ENCODE results near the gene BATF.

The BATF gene

GRCh38 chr14:75531256-75531655 is 9.0 kb downstream of the BATF start:
- Histone ChIP-seq H3K27ac (ENCODE audit: low read depth, low read length) (no peak overlapping the region), H3K9me3 (ENCODE audit: control insufficient read depth in 5 of 5, low read length in 5 of 5) (no peaks in the 10 kb centered on the region), H3K4me1 (ENCODE audit: control insufficient read depth in 5 of 5, insufficient read depth in 5 of 5, low read length in 5 of 5) (peaks cover 0 to 6% (median 0%) of the 10 kb centered on the region in 5 donors), H3K9ac (ENCODE audit: low read length in 5 of 5) (no peak overlapping the region), H3K36me3 (ENCODE audit: control insufficient read depth in 5 of 5, insufficient read depth in 5 of 5, low read length in 5 of 5) (peaks cover 0 to 4% (median 0%) of the 10 kb centered on the region in 5 donors), H3K27me3 (ENCODE audit: control insufficient read depth in 5 of 5, insufficient read depth in 4 of 5, low read length in 5 of 5) (no peaks in the 10 kb centered on the region), H3K4me3 (ENCODE audit: low read depth in 1 of 5, low read length in 5 of 5) (no peak overlapping the region)

GRCh38 chr14:75531660-75532317 is 9.5 kb downstream of the BATF start:
- H3K9me3 ChIP-seq (ENCODE audit: control insufficient read depth in 5 of 5, low read length in 5 of 5), result no peaks in the 10 kb centered on the region
- peaks cover 0 to 4% (median 0%) of the 10 kb centered on the region in 5 donors for H3K36me3 ChIP-seq (ENCODE audit: control insufficient read depth in 5 of 5, insufficient read depth in 5 of 5, low read length in 5 of 5)
- H3K27ac ChIP-seq (ENCODE audit: low read depth, low read length), result no peak overlapping the region
- H3K9ac ChIP-seq (ENCODE audit: low read length in 5 of 5), result no peak overlapping the region
- H3K27me3 ChIP-seq (ENCODE audit: control insufficient read depth in 5 of 5, insufficient read depth in 4 of 5, low read length in 5 of 5), result no peaks in the 10 kb centered on the region
- peaks cover 0 to 8% (median 0%) of the 10 kb centered on the region in 5 donors for H3K4me1 ChIP-seq (ENCODE audit: control insufficient read depth in 5 of 5, insufficient read depth in 5 of 5, low read length in 5 of 5)
- H3K4me3 ChIP-seq (ENCODE audit: low read depth in 1 of 5, low read length in 5 of 5), result no peak overlapping the region

GRCh38 chr14:75533791-75534555 is 11.7 kb downstream of the BATF start:
- peaks cover 0 to 8% (median 0%) of the 10 kb centered on the region in 5 donors for H3K4me1 ChIP-seq (ENCODE audit: control insufficient read depth in 5 of 5, insufficient read depth in 5 of 5, low read length in 5 of 5)
- H3K36me3 ChIP-seq (ENCODE audit: control insufficient read depth in 5 of 5, insufficient read depth in 5 of 5, low read length in 5 of 5), result no peaks in the 10 kb centered on the region
- no peak overlapping the region for H3K27ac ChIP-seq (ENCODE audit: low read depth, low read length)
- no peak overlapping the region for H3K4me3 ChIP-seq (ENCODE audit: low read depth in 1 of 5, low read length in 5 of 5)
- H3K9me3 ChIP-seq (ENCODE audit: control insufficient read depth in 5 of 5, low read length in 5 of 5), result no peaks in the 10 kb centered on the region
- H3K9ac ChIP-seq (ENCODE audit: low read length in 5 of 5), result no peak overlapping the region
- H3K27me3 ChIP-seq (ENCODE audit: control insufficient read depth in 5 of 5, insufficient read depth in 4 of 5, low read length in 5 of 5), result no peaks in the 10 kb centered on the region

- Histone ChIP-seq H3K4me3 (ENCODE audit: low read depth in 1 of 5, low read length in 5 of 5) (no peak overlapping the region), H3K27ac (ENCODE audit: low read depth, low read length) (no peak overlapping the region), H3K27me3 (ENCODE audit: control insufficient read depth in 5 of 5, insufficient read depth in 4 of 5, low read length in 5 of 5) (no peaks in the 10 kb centered on the region), H3K4me1 (ENCODE audit: control insufficient read depth in 5 of 5, insufficient read depth in 5 of 5, low read length in 5 of 5) (peaks cover 0 to 8% (median 0%) of the 10 kb centered on the region in 5 donors), H3K36me3 (ENCODE audit: control insufficient read depth in 5 of 5, insufficient read depth in 5 of 5, low read length in 5 of 5) (no peaks in the 10 kb centered on the region), H3K9me3 (ENCODE audit: control insufficient read depth in 5 of 5, low read length in 5 of 5) (no peaks in the 10 kb centered on the region), H3K9ac (ENCODE audit: low read length in 5 of 5) (peak overlapping the region in 1 of 5 donors; percentile 8)
These were observed 13.1 kb downstream of the BATF start for GRCh38 chr14:75535164-75535898.

- H3K4me1 ChIP-seq (ENCODE audit: control insufficient read depth in 5 of 5, insufficient read depth in 5 of 5, low read length in 5 of 5), result peaks cover 0 to 11% (median under 1%) of the 10 kb centered on the region in 5 donors
- no peaks in the 10 kb centered on the region for H3K27me3 ChIP-seq (ENCODE audit: control insufficient read depth in 5 of 5, insufficient read depth in 4 of 5, low read length in 5 of 5)
- no peak overlapping the region for H3K9ac ChIP-seq (ENCODE audit: low read length in 5 of 5)
- no peak overlapping the region for H3K4me3 ChIP-seq (ENCODE audit: low read depth in 1 of 5, low read length in 5 of 5)
- H3K36me3 ChIP-seq (ENCODE audit: control insufficient read depth in 5 of 5, insufficient read depth in 5 of 5, low read length in 5 of 5), result no peaks in the 10 kb centered on the region
- H3K9me3 ChIP-seq (ENCODE audit: control insufficient read depth in 5 of 5, low read length in 5 of 5), result no peaks in the 10 kb centered on the region
- H3K27ac ChIP-seq (ENCODE audit: low read depth, low read length), result no peak overlapping the region
These were observed 14.8 kb downstream of the BATF start for GRCh38 chr14:75537071-75537470.

- H3K9me3 ChIP-seq (ENCODE audit: control insufficient read depth in 5 of 5, low read length in 5 of 5), result no peaks in the 10 kb centered on the region
- H3K4me1 ChIP-seq (ENCODE audit: control insufficient read depth in 5 of 5, insufficient read depth in 5 of 5, low read length in 5 of 5), result peaks cover 0 to 25% (median 13%) of the 10 kb centered on the region in 5 donors
- H3K27ac ChIP-seq (ENCODE audit: low read depth, low read length), result no peak overlapping the region
- H3K27me3 ChIP-seq (ENCODE audit: control insufficient read depth in 5 of 5, insufficient read depth in 4 of 5, low read length in 5 of 5), result no peaks in the 10 kb centered on the region
- H3K36me3 ChIP-seq (ENCODE audit: control insufficient read depth in 5 of 5, insufficient read depth in 5 of 5, low read length in 5 of 5), result no peaks in the 10 kb centered on the region
- H3K9ac ChIP-seq (ENCODE audit: low read length in 5 of 5), result no peak overlapping the region
- no peak overlapping the region for H3K4me3 ChIP-seq (ENCODE audit: low read depth in 1 of 5, low read length in 5 of 5)
These were observed 16.9 kb downstream of the BATF start for GRCh38 chr14:75539162-75539560.

GRCh38 chr14:75539561-75540478 is 17.6 kb downstream of the BATF start:
- H3K27ac ChIP-seq (ENCODE audit: low read depth, low read length), result no peak overlapping the region
- peaks cover 0 to 25% (median 13%) of the 10 kb centered on the region in 5 donors for H3K4me1 ChIP-seq (ENCODE audit: control insufficient read depth in 5 of 5, insufficient read depth in 5 of 5, low read length in 5 of 5)
- no peaks in the 10 kb centered on the region for H3K9me3 ChIP-seq (ENCODE audit: control insufficient read depth in 5 of 5, low read length in 5 of 5)
- H3K9ac ChIP-seq (ENCODE audit: low read length in 5 of 5), result no peak overlapping the region
- H3K4me3 ChIP-seq (ENCODE audit: low read depth in 1 of 5, low read length in 5 of 5), result no peak overlapping the region
- H3K36me3 ChIP-seq (ENCODE audit: control insufficient read depth in 5 of 5, insufficient read depth in 5 of 5, low read length in 5 of 5), result no peaks in the 10 kb centered on the region
- no peaks in the 10 kb centered on the region for H3K27me3 ChIP-seq (ENCODE audit: control insufficient read depth in 5 of 5, insufficient read depth in 4 of 5, low read length in 5 of 5)

GRCh38 chr14:75540479-75540851 is 18.2 kb downstream of the BATF start:
- H3K4me1 ChIP-seq (ENCODE audit: control insufficient read depth in 5 of 5, insufficient read depth in 5 of 5, low read length in 5 of 5), result peaks cover 0 to 25% (median 13%) of the 10 kb centered on the region in 5 donors
- H3K27me3 ChIP-seq (ENCODE audit: control insufficient read depth in 5 of 5, insufficient read depth in 4 of 5, low read length in 5 of 5), result no peaks in the 10 kb centered on the region
- no peak overlapping the region for H3K27ac ChIP-seq (ENCODE audit: low read depth, low read length)
- H3K36me3 ChIP-seq (ENCODE audit: control insufficient read depth in 5 of 5, insufficient read depth in 5 of 5, low read length in 5 of 5), result no peaks in the 10 kb centered on the region
- no peaks in the 10 kb centered on the region for H3K9me3 ChIP-seq (ENCODE audit: control insufficient read depth in 5 of 5, low read length in 5 of 5)
- H3K4me3 ChIP-seq (ENCODE audit: low read depth in 1 of 5, low read length in 5 of 5), result no peak overlapping the region
- H3K9ac ChIP-seq (ENCODE audit: low read length in 5 of 5), result no peak overlapping the region

GRCh38 chr14:75542588-75543091 is 20.4 kb downstream of the BATF start:
- Histone ChIP-seq H3K9ac (ENCODE audit: low read length in 5 of 5) (peak overlapping the region in 3 of 5 donors; percentile 18 to 58 (median 33)), H3K4me3 (ENCODE audit: low read depth in 1 of 5, low read length in 5 of 5) (peak overlapping the region in 4 of 5 donors; percentile 25 to 41 (median 29)), H3K27me3 (ENCODE audit: control insufficient read depth in 5 of 5, insufficient read depth in 4 of 5, low read length in 5 of 5) (no peaks in the 10 kb centered on the region), H3K27ac (ENCODE audit: low read depth, low read length) (peak overlapping the region; percentile 21), H3K9me3 (ENCODE audit: control insufficient read depth in 5 of 5, low read length in 5 of 5) (no peaks in the 10 kb centered on the region), H3K36me3 (ENCODE audit: control insufficient read depth in 5 of 5, insufficient read depth in 5 of 5, low read length in 5 of 5) (peaks cover 0 to 6% (median 0%) of the 10 kb centered on the region in 5 donors), H3K4me1 (ENCODE audit: control insufficient read depth in 5 of 5, insufficient read depth in 5 of 5, low read length in 5 of 5) (peaks cover 0 to 19% (median 13%) of the 10 kb centered on the region in 5 donors)
